ENCODE results near the gene EVX2.
A peak's percentile ranks its signal among the peaks of the same experiment; 100 is the strongest.

EVX2 gene

DNA sequence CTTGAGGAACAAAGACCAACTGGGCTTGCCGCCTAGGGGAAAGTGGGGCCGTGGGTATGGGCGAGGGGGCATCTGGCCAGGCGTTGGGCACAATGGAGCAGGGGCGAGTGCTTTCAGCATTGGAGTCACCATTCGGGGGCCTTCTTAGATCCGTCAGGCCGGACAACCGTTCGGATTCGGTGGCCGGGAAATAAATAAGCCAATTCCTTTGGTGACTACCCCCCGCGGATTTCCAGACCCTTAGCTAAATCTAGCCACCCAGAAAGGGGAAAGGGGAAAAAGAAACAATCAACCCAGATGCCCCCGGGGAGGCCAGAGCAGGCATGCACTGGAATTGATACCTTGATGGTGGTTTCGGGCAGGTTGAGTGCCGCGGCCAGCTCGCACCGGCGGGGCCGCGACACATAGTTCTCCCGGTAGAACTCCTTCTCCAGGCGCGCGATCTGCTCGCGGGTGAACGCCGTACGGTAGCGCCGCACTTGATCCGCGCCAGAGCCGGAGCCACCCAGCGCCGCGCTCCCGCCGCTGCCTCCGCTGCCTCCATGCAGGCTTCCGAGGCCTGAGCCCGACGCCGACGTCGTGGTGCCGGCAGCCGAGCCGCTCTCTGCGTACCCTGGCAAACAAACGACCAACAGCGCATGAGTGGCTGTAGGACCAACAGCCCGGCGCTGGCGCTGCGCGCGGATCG, 1.8 kb downstream of the EVX2 start:
- DNase-seq: no peak

DNA sequence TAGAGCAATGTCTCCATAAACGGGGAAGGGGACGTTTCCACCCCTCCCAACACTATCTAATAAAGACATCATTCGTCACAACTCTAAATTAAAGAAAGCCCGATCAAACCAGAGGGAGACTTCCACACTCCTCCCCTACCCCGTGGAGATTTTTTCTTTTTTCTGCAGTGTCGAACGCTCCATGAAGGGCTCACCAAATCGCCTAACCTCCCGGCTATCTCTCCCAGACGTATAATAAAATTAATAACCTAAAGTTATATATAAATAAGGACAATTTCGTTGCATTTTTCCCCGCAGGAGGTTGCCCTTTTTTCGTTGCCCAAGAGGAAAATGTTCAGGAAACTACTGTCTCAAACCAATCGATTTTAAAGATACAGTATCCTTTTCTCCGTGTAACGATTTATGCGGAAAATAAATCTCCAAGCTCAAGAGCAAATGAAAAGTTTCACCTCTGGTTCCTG, 2.4 kb downstream of the EVX2 start:
- DNase-seq: no peak

DNA sequence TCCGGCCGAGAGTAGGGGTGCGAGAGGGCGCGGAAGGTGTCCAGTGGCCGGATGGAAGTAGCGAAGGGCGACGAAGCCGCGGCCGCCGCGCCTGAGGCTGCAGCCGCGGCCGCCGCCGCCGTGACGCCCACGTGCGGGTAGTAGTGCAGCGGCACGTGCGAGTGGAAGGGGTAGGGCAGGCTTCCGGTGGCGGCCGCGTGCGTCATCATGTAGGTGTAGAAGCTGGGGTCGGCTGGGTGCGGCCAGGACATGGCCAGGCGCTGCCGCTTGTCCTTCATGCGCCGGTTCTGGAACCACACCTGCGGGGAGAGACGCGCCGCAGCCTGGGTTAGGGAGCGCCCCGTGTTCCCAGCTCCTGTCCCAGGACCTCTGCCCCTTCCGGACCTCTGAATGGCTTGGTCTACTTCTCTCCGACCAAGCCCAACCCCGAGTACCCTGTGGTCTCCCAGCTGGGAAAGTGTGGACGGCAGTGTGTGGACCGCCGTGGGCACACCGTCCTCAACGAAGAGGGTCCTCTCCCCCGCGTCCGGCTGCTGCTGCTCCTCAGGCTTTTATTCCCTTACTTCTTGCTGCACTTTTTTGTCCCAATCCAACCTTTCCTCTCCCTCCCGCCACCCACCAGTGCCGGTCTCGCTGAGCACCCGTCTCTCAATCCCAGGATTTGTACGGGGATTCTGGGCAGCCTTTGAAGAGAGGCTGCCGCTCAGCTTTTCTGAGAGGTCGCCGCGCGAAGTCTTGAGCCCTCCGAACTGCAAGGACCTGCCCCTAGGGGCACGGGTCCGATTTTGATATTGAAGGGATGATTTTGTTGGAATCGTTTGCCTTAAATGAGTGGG, 3.0 kb downstream of the EVX2 start:
- no peak for DNase-seq

DNA sequence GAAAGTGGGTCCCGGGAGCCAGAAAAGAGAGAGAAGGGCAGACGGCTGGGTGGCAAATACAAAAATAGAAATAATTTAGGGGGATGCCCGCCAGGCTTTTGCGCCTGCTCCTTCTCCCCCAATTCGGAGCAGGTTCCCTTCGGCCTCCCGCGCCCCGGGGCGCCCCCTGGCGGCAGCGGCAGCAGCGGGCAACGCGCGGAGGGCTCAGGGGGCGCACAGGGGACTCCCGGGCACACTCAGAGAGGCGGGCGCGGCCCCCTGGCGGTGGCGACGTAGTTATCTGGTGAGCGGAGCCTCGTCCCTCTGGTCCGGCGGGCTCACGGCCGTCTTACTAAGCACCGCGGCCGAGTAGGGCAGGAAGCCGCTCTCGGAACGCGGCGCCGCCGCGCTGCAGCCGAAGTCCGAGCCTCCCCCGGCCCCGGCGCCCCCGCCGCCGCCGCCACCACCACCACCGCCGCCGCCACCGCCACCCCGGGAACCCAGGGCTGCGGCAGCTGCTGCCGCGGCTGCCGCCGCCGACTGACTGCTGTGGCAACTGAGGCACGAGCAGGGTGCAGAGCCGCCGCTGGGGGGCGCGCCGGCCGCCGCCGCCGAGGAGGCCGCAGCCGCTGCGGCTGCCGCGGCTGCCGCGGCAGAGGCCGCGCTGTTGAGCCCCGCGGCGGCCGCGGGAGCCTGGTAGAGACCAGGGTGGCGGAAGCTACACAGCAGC, 3.8 kb downstream of the EVX2 start:
- peak; percentile 76 to 93 (median 87) for DNase-seq

DNA sequence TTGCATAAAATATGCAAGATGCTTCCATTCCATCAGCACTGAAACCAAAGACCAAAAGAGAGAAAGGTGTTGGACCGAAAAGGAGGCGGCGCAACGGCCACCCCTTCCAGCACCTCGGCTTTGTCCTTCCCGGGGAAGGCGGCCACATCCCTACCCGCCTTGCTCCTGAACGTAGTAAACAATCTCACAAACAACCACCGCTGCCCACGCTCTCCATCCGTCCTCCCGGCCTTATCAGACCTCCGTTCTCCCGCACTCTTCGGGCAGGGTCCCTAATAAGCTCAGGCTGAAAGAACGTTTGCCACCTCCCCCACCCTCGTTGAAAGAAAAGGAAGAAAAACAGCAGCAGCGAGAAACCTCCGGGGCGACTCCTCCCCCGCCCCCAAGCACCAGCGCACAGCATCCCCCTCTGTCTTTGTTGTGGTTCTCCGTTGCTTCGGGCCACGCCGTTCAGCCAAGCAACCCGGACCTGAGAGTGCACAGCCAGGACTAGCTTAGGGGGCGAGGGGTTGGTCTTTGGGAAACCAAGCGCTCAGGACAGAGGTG, 4.4 kb downstream of the EVX2 start:
- peak; percentile 50 to 93 (median 85) for DNase-seq

DNA sequence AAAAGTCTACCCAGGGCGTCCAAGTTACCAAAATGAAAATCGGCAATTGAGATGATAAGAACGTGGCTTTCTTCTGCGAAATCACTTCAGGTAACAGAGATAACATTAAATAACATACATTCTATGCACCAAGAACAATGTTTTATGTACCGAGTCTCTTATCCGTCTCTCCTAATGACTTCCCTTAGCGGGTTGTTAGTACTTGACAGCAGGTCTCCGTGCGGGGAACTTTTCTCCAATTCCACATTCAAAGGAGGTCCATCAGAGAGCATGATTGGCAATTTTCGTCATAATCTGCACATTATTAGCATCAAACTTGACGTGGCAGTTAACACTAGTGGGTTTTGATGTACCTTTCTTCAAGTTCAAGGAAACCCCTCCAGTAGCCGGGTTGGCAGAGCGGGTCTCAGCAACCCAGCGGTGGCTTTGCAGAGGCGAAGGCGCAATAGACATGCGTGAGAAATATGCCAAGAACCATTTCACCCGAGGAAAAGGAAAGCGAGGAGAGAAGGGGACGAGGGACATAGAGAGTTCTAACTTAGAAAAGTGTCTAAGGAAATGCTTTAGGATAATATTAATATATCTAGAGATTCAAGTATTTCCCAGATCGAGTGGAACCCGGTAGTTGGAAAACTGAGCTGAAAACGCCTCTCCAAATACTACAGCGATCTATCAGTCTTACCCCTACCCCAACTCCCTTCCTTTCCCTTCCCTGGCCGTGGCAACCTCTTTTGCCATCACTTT, 5.0 kb downstream of the EVX2 start:
- peak; percentile 36 to 69 (median 65) for DNase-seq

DNA sequence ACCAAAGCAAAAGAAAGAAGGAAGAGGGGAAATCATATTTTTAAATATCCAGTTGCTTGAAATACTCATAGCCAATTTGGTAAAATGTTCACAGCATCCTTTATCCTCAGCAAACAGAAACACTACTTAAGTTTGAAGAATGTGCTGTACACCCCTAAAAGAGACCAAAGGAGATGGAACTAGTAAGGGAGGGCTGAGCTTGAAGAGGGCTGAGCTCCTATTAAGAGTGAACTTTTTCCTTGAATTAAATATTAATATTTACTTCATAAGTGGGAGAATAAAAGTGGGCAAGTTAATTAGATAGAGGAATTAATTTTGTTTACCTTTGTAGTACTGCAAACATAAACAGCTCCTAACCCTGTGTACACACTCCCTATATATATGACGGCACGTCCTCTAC, 7.0 kb downstream of the EVX2 start:
- DNase-seq: no peak

DNA sequence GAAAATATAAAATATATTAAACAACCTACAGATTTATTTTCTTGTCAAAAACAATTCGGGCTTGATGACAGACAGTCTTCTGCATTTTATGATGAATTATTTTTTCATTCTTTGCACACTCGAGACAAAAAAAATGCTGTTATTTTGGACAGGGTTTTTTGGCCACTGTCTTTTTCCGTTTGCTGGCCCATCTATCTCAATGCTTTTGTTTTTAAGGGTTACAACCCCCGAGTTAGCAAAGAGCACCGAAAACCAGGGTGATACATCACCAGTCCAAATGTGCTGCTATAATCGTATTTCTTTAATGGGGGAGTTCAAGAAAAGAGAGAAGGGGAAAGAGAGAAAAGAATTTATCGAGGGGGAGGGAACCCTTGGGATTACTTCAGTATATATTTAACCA, 7.7 kb downstream of the EVX2 start:
- no peak for DNase-seq

DNA sequence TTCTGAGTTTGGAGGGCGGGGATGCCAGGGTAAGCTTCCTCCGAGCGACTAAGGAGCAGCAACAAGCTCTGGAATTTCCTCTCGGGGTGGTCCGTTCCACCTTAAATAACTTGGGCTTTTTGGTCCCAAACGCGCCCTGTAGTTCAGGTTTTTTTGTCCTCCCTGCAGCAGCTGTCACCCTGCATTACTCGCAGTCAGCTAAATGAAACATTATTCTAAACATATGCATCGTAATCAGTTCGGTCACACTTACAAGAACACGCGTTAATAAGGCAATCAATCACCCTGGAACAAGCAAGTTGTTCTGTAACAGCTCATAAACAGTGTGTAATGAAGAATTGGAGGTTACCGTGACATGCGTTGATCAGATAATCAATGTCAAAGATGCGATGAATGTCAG, 8.3 kb downstream of the EVX2 start:
- DNase-seq: no peak

DNA sequence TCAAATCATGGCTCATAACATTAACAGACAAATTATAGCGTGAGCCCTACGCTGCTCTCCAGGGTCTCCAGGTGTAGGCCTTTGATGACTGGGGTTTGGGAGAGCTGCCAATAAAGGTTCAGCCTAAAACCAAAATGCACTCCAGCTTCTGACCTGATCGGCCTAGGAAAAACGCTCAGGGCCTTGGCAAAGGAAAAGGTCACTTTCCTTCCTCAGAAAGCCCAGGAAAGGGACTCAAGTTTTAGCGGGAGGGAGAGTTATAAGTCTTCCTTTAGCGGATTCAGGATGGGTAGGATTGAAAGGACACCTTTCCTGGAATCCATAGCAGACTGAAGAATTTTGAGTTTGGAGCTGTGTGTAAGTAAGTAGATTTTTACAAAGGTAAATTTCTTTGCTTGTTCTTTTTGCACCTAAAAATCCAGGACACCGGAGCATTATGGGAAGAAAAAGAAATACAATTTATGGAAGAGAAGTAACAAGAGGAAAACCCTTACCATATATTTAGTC, 8.8 kb downstream of the EVX2 start:
- DNase-seq: no peak

DNA sequence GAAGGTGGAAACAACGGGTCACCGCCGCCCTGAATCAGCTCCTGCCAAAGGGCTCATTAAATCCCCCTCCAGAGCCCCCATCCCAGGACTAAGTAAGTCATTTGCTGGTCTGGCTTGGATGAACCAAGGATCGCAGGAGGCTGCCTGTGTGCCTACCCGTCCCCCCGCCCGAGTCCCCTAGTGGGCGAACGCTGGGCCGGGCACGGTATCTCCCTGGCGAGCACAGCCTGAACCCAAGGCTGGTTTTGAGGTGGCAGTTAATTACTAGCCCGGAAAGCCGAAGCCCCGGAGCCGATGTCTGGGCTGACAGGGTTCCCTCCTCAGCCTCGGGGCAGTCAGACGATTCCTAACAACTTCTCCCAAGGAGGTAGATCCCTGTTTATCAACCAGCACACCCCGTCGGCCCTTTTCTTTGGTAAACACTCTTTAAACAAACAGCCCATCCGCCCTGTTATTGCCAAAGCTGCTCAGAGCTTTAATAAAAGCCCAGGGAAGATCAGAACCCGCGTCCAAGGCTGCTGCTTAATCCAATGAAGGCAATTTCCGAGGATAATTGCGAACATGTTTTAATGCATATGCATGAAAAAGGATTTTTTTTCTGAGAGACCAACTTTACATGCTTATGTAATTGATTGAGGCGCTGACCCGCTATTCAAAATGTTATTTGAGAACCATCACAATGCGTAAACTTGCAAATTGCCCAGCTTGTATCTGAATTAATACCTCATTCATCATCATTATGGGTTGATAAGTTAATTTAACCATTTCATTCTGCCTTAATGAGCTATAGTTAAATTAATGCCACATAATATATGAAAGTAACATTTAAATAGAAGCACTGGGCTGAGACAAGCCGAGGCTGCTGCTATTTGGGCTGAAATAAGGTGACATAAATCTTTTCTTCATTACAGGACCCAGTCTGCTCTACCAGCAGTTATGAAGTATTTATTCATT, 10.5 kb downstream of the EVX2 start:
- peak in 1 of 3 experiments; percentile 17 for DNase-seq

DNA sequence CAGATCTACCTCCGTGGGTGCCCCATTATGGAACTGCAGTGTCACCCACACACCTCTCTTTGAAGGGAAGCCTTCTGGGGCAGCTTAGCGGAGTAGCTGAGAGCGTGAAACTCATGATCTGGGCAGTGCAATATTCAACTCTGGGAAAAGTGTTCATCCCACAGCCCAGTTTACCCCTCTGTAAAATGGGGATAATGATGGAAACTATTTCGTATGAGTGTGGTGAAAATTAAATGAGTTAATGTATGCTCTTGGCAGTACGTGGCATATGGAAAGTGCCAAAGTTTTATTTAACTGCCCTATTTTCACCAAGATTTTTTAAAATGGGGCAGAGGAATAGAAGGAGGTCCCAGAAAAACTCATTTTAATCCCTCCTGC, 11.5 kb downstream of the EVX2 start:
- DNase-seq: no peak

DNA sequence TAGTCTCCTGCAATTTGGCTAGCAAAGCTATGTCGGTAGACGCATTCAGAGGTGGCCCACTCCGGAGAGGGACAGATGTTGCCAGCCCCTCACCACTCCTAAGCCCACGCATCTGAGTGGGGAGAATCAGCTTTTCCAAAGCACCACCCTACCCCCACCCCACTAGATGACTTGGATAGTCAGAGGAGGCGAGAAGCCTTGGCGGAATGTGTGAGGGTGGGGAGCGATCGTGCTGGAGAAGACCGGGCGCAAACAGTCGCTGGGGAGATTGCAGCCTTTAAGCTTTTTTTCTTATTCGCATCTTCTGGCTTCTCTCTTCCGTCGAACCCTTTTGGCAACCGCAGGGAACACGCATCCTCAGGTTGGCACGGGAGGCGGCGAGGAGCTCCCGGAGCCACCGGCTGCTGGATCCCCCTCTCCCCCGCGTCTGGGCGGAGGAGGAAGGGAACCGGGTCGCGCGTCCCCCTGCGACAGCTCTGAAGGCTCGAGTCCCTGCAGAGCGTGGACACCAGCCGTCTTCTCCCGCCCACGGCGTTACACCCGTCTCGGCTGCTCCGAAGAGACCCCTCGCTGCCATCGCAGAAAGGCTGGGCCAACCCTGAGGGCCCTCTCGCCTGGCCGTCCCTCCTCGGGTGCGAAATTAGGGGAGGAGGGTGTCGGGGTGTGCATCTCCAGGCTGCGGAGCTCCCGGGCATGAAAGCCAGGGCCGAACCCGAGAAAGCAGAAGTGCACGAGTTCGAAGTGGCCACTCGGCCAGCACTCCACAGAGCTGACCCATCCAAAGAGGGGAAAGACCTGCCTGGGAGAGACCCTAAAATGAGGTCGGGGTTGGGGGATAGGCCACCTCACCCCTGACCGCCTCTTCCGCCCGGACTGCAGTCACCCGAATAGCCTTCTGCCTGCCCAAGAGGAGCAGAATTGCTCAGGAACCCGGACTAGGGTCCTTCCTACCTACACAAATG, 12.2 kb downstream of the EVX2 start:
- DNase-seq: no peak

DNA sequence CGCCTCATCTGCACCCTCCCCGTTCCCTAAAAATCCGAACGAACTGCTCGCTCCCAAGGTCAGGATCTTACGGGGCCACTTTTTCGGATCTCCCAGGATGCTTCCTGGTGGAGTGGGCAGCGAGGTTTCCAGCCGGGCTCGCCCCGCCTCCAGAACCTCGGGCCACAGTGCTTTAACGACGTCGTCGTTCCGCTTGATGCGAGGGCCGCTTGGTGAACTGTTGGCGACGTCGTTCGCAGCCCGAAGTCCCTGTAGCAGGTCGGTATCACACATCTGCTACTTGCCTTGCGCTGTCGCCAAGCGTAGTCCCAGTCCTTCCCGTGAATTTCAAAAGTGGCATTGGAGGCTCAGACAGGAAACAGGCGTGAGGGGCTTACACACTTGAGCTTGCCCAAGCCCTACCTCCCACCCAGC, 15.3 kb downstream of the EVX2 start:
- DNase-seq: no peak

DNA sequence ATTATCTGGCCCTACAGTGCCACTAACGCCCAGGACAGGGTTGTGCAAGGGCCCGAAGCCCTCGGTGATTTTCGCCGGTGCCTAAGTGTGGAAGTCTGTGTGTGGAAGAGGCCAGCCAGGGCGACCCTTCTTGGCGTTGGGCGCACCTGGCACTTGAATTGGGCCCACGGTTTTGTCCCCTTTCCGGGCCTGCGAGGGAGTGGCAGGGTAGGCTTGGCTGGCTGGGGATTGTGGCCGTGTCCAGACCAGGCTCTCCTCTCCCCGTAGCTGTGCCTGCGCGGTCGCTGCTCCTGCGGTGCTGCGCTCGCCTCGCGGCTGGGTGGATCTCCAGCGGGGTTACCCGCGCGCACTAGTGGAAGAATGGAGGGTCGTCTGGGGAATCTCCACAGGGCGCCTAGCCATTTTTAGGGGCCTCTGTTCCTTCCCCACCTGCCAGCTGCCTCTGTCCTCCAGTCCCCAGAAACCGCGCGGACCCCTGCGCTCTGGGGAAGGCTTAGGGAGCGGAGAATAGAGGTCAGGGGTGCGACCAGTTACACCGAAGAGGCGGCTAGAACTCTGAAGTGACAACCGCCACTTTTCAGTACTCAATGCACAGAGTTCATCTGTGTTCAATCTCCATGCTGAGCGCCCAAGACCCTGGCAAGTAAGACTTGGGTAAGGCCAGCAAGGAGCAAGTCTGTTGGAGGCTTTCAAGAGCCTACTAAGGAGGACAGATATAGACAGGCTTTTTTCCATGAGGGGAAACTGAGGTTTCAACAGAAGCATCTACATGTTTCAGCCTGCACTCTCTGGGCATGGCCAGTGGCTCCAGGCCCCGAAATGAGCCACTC, 16.0 kb downstream of the EVX2 start:
- no peak for DNase-seq

DNA sequence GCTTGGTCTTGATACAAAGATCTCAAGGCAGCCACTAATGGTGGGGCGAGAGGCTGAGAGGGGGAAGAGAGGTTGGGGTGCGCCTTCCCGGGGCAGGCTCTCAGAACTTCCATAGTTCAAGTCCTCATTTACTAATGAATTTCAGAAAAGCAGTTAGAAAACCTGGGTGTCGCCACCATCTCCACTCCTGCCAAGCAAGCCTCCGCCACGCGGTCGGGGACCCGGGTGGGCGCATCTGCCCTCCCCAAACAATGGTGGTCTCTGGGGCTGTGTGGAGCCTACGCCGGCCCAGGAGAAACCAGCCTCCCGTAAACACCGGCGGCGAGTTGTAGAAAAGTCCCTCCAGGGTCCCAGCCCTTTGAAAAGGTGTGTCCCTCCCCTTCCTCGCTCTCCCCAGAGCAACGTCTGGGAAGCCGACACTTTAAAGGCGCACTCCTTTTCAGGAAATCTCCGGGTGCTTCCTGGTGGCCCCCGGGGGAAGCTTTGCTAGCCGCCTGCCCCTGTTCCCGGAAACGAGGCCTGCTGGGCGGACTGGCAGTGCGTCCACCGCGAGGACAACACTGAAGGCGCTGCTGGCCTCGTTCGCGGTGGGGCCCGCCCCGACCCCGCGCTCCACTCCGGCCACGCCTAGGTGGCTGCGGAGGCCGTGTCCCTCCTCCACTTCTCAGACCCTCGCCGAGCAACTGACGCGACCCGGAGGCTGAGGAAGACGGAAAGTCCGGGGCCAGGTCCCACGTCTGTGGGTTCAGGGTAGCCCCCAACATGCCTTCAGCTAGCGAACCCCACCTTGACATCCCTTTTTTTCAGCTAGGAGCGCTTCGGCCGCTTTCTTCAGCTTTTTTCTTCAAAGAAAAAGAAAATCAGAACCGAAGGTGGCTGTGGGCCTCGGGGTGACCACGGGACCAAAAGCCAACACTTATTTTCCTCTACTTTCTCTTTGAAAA, 16.8 kb downstream of the EVX2 start:
- DNase-seq: no peak

DNA sequence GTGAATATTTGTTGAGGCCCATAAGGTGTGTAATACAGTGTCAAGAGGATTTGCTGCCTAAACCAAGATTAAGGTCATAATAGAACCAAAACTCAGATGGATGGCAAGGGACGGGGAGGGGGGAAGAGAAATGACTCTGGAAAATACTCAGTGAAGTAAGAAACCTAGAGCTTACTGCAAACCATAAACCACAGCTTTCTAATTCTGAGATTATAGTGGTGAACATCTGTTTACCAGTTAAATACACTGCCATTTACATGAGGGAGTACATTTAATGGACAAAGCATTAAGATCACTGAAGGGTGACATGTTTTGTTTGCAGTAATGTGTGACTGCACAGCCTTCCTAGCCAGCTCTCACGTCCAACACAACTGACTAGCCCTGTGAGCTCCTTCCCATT, 19.8 kb downstream of the EVX2 start:
- peak; percentile 5 to 51 (median 5) for DNase-seq

DNA sequence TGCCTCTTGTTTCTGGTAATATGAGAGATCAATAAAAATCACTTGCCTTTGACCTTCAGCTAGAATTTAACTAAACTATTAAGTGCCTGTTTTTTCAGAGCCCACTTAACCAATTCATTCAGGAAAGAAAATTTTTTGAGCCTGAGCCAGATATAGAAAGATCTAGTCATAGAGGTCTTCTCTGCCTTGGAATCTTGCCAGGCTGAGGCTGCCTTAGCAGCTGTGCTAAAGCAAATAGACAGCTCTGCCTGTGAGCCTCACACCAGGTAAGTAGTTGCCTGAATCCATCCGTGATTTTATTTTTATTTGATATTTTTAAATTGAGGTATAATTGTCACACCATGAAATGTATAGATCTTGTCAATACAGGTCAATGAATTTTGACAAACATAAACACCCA, 27.4 kb downstream of the EVX2 start:
- DNase-seq: peak; percentile 51 to 89 (median 52)

Measured in NCI-H1417 (cell line).